ENCODE measurements around the gene IL21. TPM values are rescaled to one million over a fixed set of nuclear protein-coding genes. Genes with fewer than 3 reads are reported as not detected.

The IL21 gene
- total RNA-seq, 1 donor from 2014 or later = not detected

DNA sequence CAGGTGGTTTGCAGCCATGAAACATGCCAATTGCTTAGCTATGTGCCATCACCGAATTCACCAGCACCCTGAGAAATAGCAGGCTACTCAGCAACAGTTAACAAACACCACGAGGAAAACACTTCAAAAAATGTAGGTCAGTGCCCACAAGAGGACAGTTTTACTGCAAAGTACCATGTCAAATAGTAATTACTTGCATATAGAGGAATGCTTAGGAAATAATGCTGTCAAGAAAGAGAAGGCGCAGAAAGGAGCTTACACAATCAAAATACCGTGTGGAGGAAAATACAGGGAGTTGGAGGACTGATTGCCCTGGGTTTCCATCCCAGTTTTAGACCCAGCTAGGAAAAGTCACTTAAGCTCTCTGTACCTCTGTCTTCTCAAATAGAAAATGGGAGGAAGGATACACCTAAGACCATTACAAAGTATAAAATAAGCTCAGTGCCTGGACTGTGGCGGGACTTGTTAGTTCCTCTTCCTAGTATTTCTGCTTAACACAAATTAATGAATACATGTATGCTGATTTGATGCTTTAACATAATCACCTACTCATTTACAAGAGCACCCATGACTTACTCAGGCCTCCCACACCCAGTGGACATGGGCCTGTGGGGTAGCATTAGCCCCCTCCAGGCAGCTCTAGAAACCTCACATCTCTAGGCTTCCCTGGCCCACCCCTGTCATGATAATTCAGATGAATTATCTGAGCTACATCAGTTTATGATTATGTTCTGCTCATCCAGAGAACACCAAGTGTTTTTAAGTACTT lies 44.5 kb upstream of the IL21 start:
- DNase-seq (ENCODE audit: extremely low spot score in 2 of 2) = no peak
- intact Hi-C loops (cut with DNase I) = no loop called here
- H3K36me3 ChIP-seq = no peaks in the 10 kb centered on the region
- TF ChIP-seq, protein P1, sequence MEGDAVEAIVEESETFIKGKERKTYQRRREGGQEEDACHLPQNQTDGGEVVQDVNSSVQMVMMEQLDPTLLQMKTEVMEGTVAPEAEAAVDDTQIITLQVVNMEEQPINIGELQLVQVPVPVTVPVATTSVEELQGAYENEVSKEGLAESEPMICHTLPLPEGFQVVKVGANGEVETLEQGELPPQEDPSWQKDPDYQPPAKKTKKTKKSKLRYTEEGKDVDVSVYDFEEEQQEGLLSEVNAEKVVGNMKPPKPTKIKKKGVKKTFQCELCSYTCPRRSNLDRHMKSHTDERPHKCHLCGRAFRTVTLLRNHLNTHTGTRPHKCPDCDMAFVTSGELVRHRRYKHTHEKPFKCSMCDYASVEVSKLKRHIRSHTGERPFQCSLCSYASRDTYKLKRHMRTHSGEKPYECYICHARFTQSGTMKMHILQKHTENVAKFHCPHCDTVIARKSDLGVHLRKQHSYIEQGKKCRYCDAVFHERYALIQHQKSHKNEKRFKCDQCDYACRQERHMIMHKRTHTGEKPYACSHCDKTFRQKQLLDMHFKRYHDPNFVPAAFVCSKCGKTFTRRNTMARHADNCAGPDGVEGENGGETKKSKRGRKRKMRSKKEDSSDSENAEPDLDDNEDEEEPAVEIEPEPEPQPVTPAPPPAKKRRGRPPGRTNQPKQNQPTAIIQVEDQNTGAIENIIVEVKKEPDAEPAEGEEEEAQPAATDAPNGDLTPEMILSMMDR (IDR thresholded peaks at IDR 0.05) = no peak
- TF ChIP-seq POLR2AphosphoS5 (IDR thresholded peaks at IDR 0.05; ENCODE audit: insufficient read depth in 1 of 2, low read depth in 1 of 2) (no peak), POLR2A (IDR thresholded peaks at IDR 0.05) (no peak)
- no peaks in the 10 kb centered on the region for H3K27me3 ChIP-seq
- H3K9me3 ChIP-seq = no peaks in the 10 kb centered on the region
- no peak overlapping the region for H3K4me3 ChIP-seq
- H3K27ac ChIP-seq = peak overlapping the region; percentile 70
- H3K4me1 ChIP-seq = peaks cover 31% of the 10 kb centered on the region

DNA sequence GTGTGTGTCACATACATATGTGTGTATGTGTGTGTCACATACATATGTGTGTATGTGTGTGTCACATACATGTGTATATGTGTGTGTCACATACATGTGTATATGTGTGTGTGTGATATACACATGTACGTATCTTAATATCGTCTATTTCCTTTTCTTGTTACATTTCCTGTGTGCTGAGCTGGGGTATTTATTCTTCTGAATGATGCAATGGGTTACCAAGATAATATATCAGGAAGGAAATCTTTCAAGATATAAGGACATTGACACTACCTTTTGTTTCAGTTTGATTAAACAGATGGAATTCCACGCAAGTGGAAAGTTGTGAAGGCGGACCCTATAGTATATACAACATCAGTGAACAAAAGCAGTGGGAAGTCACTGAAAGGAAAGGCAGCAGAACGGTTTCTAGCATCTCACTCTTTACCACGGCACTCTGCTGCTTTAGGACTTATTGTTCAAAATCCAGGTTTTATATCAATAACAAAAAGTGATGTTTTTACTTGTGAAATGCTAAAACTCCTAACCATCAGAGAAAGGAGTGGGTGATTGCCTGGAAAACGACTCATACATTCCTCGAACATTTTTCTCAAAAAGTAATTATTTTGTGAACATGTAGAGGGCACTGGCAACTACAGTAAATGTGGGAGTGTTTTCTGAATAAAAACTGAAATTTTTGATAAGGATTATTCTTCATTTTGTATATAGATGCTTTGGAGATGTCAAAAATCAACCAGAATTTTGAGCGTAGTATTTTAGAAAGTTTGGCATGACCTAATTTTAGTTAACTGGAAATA lies 43.1 kb upstream of the IL21 start:
- Histone ChIP-seq H3K36me3 (no peaks in the 10 kb centered on the region), H3K27ac (no peak overlapping the region), H3K4me3 (no peak overlapping the region), H3K4me1 (peaks cover 23% of the 10 kb centered on the region), H3K9me3 (no peaks in the 10 kb centered on the region), H3K27me3 (no peaks in the 10 kb centered on the region)
- intact Hi-C loops (cut with DNase I) = no loop called here
- DNase-seq (ENCODE audit: extremely low spot score in 2 of 2) = no peak
- TF ChIP-seq POLR2AphosphoS5 (IDR thresholded peaks at IDR 0.05; ENCODE audit: insufficient read depth in 1 of 2, low read depth in 1 of 2) (no peak), POLR2A (IDR thresholded peaks at IDR 0.05) (no peak)
- TF ChIP-seq, protein P1 (IDR thresholded peaks at IDR 0.05) = no peak

DNA sequence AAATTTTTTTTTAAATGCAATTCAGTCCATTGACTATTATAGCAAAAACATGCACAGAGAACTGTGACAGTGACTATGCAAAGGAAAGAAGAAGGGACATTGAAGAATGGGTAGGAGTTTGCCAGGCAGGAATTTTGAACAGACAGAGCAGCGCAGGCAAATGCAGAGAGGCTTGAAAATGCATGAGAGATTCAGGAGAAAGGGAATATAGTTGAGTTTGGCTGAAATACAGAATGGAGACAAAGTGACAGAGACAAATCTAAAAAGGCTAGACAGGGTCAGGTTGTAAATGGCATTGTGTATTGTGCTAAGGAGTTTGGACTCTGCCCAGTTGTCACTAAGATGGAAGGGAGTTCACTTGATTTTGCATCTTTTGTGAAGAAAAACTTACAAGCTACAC lies 42.4 kb upstream of the IL21 start:
- H3K4me3 ChIP-seq = no peak overlapping the region
- no peak for DNase-seq (ENCODE audit: extremely low spot score in 2 of 2)
- TF ChIP-seq, protein P1 (IDR thresholded peaks at IDR 0.05) = no peak
- TF ChIP-seq POLR2A (IDR thresholded peaks at IDR 0.05) (no peak), POLR2AphosphoS5 (IDR thresholded peaks at IDR 0.05; ENCODE audit: insufficient read depth in 1 of 2, low read depth in 1 of 2) (no peak)
- H3K36me3 ChIP-seq = no peaks in the 10 kb centered on the region
- H3K27me3 ChIP-seq = no peaks in the 10 kb centered on the region
- H3K4me1 ChIP-seq = peaks cover 16% of the 10 kb centered on the region
- intact Hi-C loops (cut with DNase I) = no loop called here
- H3K27ac ChIP-seq = no peak overlapping the region
- no peaks in the 10 kb centered on the region for H3K9me3 ChIP-seq

DNA sequence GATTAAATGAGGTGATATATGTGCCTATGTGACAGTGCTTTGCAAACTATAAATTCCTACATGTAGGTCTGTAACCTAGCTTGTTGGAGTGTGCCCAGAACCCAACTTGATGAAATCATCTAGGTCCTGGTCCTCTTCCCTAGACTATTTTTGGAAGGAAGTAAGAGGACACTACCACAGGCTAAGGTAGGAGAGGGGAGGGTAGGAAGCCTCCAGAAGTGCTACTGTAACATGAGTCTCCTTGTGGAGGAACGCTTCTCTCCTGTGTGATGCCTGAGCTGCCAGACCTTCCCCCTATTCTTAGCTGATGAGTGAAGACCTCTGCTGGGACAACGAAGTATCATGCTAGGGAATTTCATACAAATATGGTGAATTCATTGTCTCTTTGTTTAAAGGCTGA lies 41.8 kb upstream of the IL21 start:
- intact Hi-C loops (cut with DNase I) = no loop called here
- Histone ChIP-seq H3K36me3 (no peaks in the 10 kb centered on the region), H3K27ac (no peak overlapping the region), H3K9me3 (no peaks in the 10 kb centered on the region), H3K4me1 (peaks cover 14% of the 10 kb centered on the region), H3K27me3 (no peaks in the 10 kb centered on the region), H3K4me3 (no peak overlapping the region)
- TF ChIP-seq, protein P1 (IDR thresholded peaks at IDR 0.05) = no peak
- TF ChIP-seq POLR2AphosphoS5 (IDR thresholded peaks at IDR 0.05; ENCODE audit: insufficient read depth in 1 of 2, low read depth in 1 of 2) = no peak
- no peak for TF ChIP-seq POLR2A (IDR thresholded peaks at IDR 0.05)
- DNase-seq (ENCODE audit: extremely low spot score in 2 of 2) = no peak

All from vagina (tissue), 2 donors.